Measurements from ENCODE around the gene GLB1L3.

- TF ChIP-seq, protein P1, sequence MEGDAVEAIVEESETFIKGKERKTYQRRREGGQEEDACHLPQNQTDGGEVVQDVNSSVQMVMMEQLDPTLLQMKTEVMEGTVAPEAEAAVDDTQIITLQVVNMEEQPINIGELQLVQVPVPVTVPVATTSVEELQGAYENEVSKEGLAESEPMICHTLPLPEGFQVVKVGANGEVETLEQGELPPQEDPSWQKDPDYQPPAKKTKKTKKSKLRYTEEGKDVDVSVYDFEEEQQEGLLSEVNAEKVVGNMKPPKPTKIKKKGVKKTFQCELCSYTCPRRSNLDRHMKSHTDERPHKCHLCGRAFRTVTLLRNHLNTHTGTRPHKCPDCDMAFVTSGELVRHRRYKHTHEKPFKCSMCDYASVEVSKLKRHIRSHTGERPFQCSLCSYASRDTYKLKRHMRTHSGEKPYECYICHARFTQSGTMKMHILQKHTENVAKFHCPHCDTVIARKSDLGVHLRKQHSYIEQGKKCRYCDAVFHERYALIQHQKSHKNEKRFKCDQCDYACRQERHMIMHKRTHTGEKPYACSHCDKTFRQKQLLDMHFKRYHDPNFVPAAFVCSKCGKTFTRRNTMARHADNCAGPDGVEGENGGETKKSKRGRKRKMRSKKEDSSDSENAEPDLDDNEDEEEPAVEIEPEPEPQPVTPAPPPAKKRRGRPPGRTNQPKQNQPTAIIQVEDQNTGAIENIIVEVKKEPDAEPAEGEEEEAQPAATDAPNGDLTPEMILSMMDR (IDR thresholded peaks at IDR 0.05), result no peak
- TF ChIP-seq POLR2A (IDR thresholded peaks at IDR 0.05), result no peak
Observed at GRCh38 chr11:134338654-134339053, 62.5 kb downstream of the GLB1L3 start.

Data from heart left ventricle (tissue), 13 donors.